Measurements from ENCODE around the gene FOXP1.

FOXP1 gene

GRCh38 chr3:70972855-70973254 lies 610.7 kb downstream of the FOXP1 start:
- Mint-ChIP-seq H3K27me3 (no peaks in the 10 kb centered on the region), H3K4me3 (no peak overlapping the region), H3K27ac (no peak overlapping the region), H3K9me3 (no peaks in the 10 kb centered on the region), H3K36me3 (ENCODE audit: insufficient read depth) (peaks cover 76% of the 10 kb centered on the region), H3K4me1 (ENCODE audit: low read depth in 2 of 2) (peaks cover 3 to 9% of the 10 kb centered on the region in 2 donors)
- no peak for ATAC-seq (replicated peaks)
- no peak for DNase-seq

- Mint-ChIP-seq H3K4me1 (ENCODE audit: low read depth in 2 of 2) (peaks cover 0 to 3% of the 10 kb centered on the region in 2 donors), H3K4me3 (no peak overlapping the region), H3K27me3 (no peaks in the 10 kb centered on the region), H3K9me3 (no peaks in the 10 kb centered on the region), H3K36me3 (ENCODE audit: insufficient read depth) (peaks cover 75% of the 10 kb centered on the region), H3K27ac (no peak overlapping the region)
- ATAC-seq (replicated peaks) (no peak), DNase-seq (no peak)
These were observed 612.6 kb downstream of the FOXP1 start for GRCh38 chr3:70970952-70971351.

GRCh38 chr3:70970171-70970570 lies 613.4 kb downstream of the FOXP1 start:
- ATAC-seq (replicated peaks): no peak
- Mint-ChIP-seq H3K4me3 (no peak overlapping the region), H3K27me3 (no peaks in the 10 kb centered on the region), H3K9me3 (no peaks in the 10 kb centered on the region), H3K4me1 (ENCODE audit: low read depth in 2 of 2) (peaks cover 0 to 3% of the 10 kb centered on the region in 2 donors), H3K36me3 (ENCODE audit: insufficient read depth) (peaks cover 75% of the 10 kb centered on the region), H3K27ac (peak overlapping the region in 1 of 2 donors; percentile 45)
- DNase-seq: no peak

GRCh38 chr3:70963431-70964275 lies 619.9 kb downstream of the FOXP1 start:
- ATAC-seq (replicated peaks): no peak

GRCh38 chr3:70959506-70960291 lies 623.8 kb downstream of the FOXP1 start:
- Mint-ChIP-seq H3K27me3 (no peaks in the 10 kb centered on the region), H3K4me3 (no peak overlapping the region), H3K27ac (peak overlapping the region in 1 of 2 donors; percentile 35), H3K9me3 (no peaks in the 10 kb centered on the region), H3K4me1 (ENCODE audit: low read depth in 2 of 2) (peaks cover 0 to 3% of the 10 kb centered on the region in 2 donors), H3K36me3 (ENCODE audit: insufficient read depth) (peaks cover 84% of the 10 kb centered on the region)
- ATAC-seq (replicated peaks) (no peak), DNase-seq (no peak)

More at GRCh38 chr3:70963431-70964275, 619.9 kb downstream of the FOXP1 start:
- Mint-ChIP-seq H3K4me1 (ENCODE audit: low read depth in 2 of 2) (peaks cover 0 to 3% of the 10 kb centered on the region in 2 donors), H3K27me3 (no peaks in the 10 kb centered on the region), H3K27ac (peak overlapping the region; percentile 39 to 65), H3K4me3 (no peak overlapping the region), H3K36me3 (ENCODE audit: insufficient read depth) (peaks cover 95% of the 10 kb centered on the region), H3K9me3 (no peaks in the 10 kb centered on the region)
- DNase-seq: no peak

GRCh38 chr3:70952033-70952747 lies 631.3 kb downstream of the FOXP1 start:
- peaks cover 9% of the 10 kb centered on the region for H3K36me3 Mint-ChIP-seq (ENCODE audit: insufficient read depth)
- no peaks in the 10 kb centered on the region for H3K9me3 Mint-ChIP-seq
- H3K27me3 Mint-ChIP-seq: peaks cover 0 to 12% of the 10 kb centered on the region in 2 donors
- no peak for DNase-seq
- H3K4me3 Mint-ChIP-seq: no peak overlapping the region
- peak overlapping the region in 1 of 2 donors; percentile 50 for H3K27ac Mint-ChIP-seq
- ATAC-seq (replicated peaks): no peak
- H3K4me1 Mint-ChIP-seq (ENCODE audit: low read depth in 2 of 2): peaks cover 3 to 5% of the 10 kb centered on the region in 2 donors

GRCh38 chr3:70951316-70951715 lies 632.2 kb downstream of the FOXP1 start:
- no peaks in the 10 kb centered on the region for H3K9me3 Mint-ChIP-seq
- no peak overlapping the region for H3K4me3 Mint-ChIP-seq
- H3K27me3 Mint-ChIP-seq: peaks cover 0 to 12% of the 10 kb centered on the region in 2 donors
- no peak for DNase-seq
- no peak overlapping the region for H3K27ac Mint-ChIP-seq
- ATAC-seq (replicated peaks): no peak
- H3K36me3 Mint-ChIP-seq (ENCODE audit: insufficient read depth): peaks cover 6% of the 10 kb centered on the region
- peaks cover 3 to 5% of the 10 kb centered on the region in 2 donors for H3K4me1 Mint-ChIP-seq (ENCODE audit: low read depth in 2 of 2)

GRCh38 chr3:70947579-70947978 lies 635.9 kb downstream of the FOXP1 start:
- DNase-seq (no peak), ATAC-seq (replicated peaks) (no peak)
- Mint-ChIP-seq H3K27ac (no peak overlapping the region), H3K4me3 (no peak overlapping the region), H3K36me3 (ENCODE audit: insufficient read depth) (peaks cover 2% of the 10 kb centered on the region), H3K4me1 (ENCODE audit: low read depth in 2 of 2) (peaks cover 3 to 5% of the 10 kb centered on the region in 2 donors), H3K9me3 (no peaks in the 10 kb centered on the region), H3K27me3 (peaks cover 26 to 33% of the 10 kb centered on the region in 2 donors)

- H3K4me3 Mint-ChIP-seq: no peak overlapping the region
- ATAC-seq (replicated peaks) (no peak), DNase-seq (no peak)
- peaks cover 23 to 49% of the 10 kb centered on the region in 2 donors for H3K27me3 Mint-ChIP-seq
- H3K27ac Mint-ChIP-seq: no peak overlapping the region
- H3K36me3 Mint-ChIP-seq (ENCODE audit: insufficient read depth): peaks cover 2% of the 10 kb centered on the region
- H3K4me1 Mint-ChIP-seq (ENCODE audit: low read depth in 2 of 2): no peaks in the 10 kb centered on the region
- H3K9me3 Mint-ChIP-seq: no peaks in the 10 kb centered on the region
These were observed 639.6 kb downstream of the FOXP1 start for GRCh38 chr3:70943886-70944285.

- H3K9me3 Mint-ChIP-seq: no peaks in the 10 kb centered on the region
- H3K4me3 Mint-ChIP-seq: no peak overlapping the region
- no peaks in the 10 kb centered on the region for H3K36me3 Mint-ChIP-seq (ENCODE audit: insufficient read depth)
- H3K27me3 Mint-ChIP-seq: no peaks in the 10 kb centered on the region
- ATAC-seq (replicated peaks): no peak
- peaks cover 7% of the 10 kb centered on the region in 2 donors for H3K4me1 Mint-ChIP-seq (ENCODE audit: low read depth in 2 of 2)
- DNase-seq: no peak
- H3K27ac Mint-ChIP-seq: no peak overlapping the region
These were observed 650.3 kb downstream of the FOXP1 start for GRCh38 chr3:70933105-70933810.

- Mint-ChIP-seq H3K36me3 (ENCODE audit: insufficient read depth) (no peaks in the 10 kb centered on the region), H3K27me3 (no peaks in the 10 kb centered on the region), H3K9me3 (no peaks in the 10 kb centered on the region), H3K27ac (no peak overlapping the region), H3K4me3 (no peak overlapping the region), H3K4me1 (ENCODE audit: low read depth in 2 of 2) (peaks cover 7% of the 10 kb centered on the region in 2 donors)
- ATAC-seq (replicated peaks) (no peak), DNase-seq (no peak)
These were observed 653.5 kb downstream of the FOXP1 start for GRCh38 chr3:70930066-70930465.

GRCh38 chr3:70927239-70927638 lies 656.3 kb downstream of the FOXP1 start:
- ATAC-seq (replicated peaks): no peak
- H3K9me3 Mint-ChIP-seq: no peaks in the 10 kb centered on the region
- no peaks in the 10 kb centered on the region for H3K4me1 Mint-ChIP-seq (ENCODE audit: low read depth in 2 of 2)
- H3K27ac Mint-ChIP-seq: no peak overlapping the region
- DNase-seq: no peak
- peaks cover 2% of the 10 kb centered on the region for H3K36me3 Mint-ChIP-seq (ENCODE audit: insufficient read depth)
- H3K4me3 Mint-ChIP-seq: no peak overlapping the region
- no peaks in the 10 kb centered on the region for H3K27me3 Mint-ChIP-seq

- Mint-ChIP-seq H3K27me3 (no peaks in the 10 kb centered on the region), H3K36me3 (ENCODE audit: insufficient read depth) (peaks cover 2% of the 10 kb centered on the region), H3K4me3 (no peak overlapping the region), H3K4me1 (ENCODE audit: low read depth in 2 of 2) (no peaks in the 10 kb centered on the region), H3K27ac (no peak overlapping the region), H3K9me3 (no peaks in the 10 kb centered on the region)
- ATAC-seq (replicated peaks) (no peak), DNase-seq (no peak)
These were observed 656.7 kb downstream of the FOXP1 start for GRCh38 chr3:70926835-70927234.
